GM18517 (cell line): ENCODE measurements around the gene TEX14.

Source experiments
- ATAC-seq: cut with Tn5 transposase; IDR thresholded peaks from one replicate; pipeline ENCODE4 v1.9.1; 2021; ENCODE audit warnings: mild to moderate bottlenecking, moderate library complexity; ENCODE audit not compliant: unreplicated experiment

The TEX14 gene

GRCh38 chr17:58531661-58532554 is 159.9 kb downstream of the TEX14 start:
- no peak for ATAC-seq

DNA sequence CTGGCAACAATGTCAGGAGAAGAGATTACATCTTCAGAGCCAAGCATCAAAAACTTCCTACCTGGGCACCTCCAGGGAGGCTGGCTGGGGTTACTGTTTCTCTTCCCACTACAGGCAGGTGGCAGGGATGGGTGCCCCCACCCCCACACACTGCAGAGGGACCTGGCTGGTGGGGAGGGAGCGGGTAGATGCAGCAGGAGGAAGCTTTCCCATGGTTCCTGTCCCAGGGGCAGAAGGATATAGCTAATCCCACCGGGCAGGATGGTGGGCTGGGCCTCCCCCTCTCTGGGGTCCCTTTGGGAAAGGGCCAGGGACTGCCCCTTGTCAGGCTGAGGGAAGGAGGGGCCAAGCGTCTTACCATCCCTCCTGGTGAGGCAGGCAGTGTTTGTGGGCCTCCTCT is 160.7 kb downstream of the TEX14 start:
- no peak for ATAC-seq

- ATAC-seq, result no peak
These were observed 161.2 kb downstream of the TEX14 start for GRCh38 chr17:58530655-58531054.

DNA sequence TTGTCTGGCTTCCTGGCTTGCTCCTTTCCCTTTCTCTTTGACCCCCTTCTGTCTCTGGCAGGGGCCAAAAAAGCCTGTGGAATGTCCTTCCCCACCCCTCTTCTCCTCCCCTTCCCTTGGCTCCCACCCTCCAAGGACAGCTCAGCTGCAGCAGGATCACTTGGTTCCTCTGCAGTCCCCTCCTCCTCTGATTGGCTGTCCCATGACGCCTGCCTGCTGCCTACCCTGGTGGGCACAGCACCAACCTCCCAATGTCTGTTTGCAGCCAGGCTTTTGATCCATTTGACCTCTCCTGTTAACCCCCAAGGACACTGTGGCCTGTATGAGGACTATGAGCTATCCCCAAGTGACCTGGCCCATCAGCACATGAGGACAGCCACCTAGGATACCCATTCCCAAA is 162.6 kb downstream of the TEX14 start:
- ATAC-seq, result no peak

DNA sequence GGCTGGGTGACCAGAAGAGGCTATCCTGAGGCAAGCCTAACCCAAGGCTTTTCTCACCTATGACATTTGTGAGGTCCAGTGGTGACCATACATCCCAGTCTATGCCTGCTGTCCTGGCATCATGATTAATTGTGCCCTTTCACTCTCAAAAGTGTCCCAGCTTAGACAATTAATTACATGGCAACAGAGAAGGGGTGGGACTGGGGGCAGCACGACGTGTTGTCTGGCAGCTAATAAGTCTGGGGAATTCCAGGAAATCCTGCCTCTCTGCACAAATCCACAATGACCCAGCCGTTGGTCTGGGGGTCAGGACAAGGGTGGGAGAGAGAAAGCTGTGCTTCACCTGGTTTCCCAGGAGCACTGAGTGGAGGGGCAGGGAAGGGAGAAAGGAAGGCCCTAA is 163.4 kb downstream of the TEX14 start:
- no peak for ATAC-seq

GRCh38 chr17:58527949-58528348 is 163.9 kb downstream of the TEX14 start:
- ATAC-seq, result no peak

DNA sequence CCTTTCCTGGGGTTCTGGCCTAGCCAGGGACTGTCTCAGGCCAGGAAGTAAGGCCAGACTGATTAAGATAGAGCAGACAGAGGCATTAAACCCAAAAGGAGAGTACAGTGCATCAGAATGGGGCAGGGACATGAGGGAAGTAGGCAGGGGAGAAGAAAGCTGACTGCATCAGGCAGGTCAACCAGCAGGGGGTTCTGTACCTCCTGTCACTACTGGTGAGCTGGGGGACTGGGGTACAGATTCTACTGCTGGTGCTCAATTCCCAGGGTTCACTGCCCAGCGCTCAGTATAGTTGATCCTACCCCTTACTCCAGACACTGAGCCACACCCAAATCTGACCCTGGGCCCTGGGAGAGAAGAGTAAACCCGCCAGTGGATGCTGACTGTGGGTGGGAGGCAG is 164.5 kb downstream of the TEX14 start:
- ATAC-seq, result no peak

DNA sequence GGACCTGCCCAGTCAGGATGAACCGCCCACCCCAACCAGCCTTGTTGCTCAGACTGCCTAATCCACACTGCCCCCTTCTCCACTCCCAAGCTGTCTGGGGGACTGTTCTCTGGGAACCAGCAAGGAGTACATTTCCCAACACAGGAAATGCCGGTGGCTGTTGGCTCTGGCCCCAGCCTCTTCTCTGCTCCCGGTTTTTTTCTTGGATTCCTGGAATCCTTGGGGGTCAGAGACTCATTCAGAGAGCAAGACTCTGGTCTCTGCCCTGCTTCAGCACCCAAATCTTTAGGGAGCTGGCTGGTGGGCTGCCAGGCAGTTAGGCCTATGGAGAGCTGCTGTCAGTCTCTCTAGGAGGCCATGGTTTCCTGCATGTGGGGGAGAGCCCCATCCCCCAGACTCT is 166.6 kb downstream of the TEX14 start:
- ATAC-seq, result no peak

DNA sequence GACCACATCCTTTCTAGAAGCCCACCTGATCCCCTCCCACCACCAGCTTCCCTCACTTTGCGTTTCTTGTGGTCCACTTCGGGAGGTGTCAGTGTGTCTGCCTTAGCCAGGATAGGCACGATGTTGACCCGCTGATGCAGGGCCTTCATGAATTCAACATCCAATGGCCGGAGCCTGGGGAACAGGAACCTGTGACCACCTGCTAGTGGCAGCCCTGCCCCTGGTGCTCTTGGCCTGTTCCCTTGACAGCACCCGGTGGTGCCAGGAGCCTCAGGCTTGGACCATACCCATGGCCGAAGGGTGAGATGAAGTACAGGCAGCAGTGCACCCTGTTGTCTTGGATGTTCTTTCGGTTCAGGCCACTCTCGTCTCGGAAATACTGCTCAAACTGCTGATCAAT is 170.2 kb downstream of the TEX14 start:
- no peak for ATAC-seq

GRCh38 chr17:58520843-58521430 is 170.9 kb downstream of the TEX14 start:
- ATAC-seq, result no peak

GRCh38 chr17:58517928-58518609 is 173.8 kb downstream of the TEX14 start:
- peak; percentile 82 for ATAC-seq

DNA sequence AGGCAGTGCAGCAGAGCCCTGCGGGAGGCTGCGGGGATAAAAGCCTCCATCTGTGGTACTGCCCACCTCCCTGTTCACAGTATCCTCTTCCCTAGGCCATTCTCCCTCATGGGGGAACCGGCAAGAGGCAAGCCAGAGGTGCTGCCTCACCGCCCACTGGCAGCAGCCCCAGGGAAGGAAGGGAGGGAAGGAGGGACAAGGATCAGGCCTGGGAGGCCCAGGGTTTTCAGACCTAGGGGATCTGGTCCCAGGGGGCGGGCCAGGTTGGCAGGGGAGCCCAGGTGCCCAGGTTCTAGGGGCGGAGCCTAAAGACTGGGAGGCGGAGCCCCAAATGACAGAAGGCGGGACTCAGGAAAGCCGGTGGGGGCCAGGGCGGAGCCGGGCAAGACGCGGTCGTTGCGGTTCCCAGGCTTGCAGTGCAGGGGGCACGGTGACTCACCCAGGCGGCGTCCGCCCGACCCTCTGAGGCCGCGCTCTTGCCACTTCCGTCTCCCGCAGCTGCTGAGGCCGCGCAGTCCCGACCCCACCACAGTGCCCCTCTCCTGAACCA is 174.4 kb downstream of the TEX14 start:
- no peak for ATAC-seq

DNA sequence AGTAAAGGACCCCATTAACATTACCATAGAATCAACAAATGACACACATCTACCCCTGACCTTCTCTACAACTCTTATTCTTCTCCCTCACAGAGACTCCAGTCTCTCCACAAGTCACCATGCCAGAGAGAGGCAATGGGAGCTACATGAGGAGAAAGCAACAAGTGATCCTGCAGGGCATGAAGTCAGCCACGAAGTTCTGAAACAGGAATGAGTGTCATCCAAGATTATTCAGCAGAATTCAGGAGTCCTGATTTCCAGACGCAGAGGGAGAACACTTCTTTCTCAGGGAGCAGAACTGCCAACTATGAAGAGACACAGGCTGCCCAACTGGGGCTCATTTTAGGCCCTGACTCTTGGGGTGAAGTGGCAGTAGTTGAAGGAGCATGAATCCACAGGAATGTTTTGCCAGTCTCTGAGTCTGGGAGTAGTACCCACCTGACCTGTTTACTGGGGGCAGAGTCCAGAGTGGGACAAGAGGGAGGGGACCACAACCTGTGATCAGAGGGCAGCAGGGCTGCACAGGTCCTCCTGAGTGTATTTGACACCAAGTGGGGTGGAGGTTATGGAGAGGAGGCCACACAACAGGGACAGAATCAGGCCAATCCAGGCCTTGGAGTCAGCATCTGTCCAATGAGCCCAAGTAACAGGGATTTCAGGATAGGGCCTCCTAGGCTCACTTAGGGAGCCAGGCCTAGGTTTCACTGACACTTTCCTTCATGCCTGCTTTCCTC is 175.0 kb downstream of the TEX14 start:
- no peak for ATAC-seq

DNA sequence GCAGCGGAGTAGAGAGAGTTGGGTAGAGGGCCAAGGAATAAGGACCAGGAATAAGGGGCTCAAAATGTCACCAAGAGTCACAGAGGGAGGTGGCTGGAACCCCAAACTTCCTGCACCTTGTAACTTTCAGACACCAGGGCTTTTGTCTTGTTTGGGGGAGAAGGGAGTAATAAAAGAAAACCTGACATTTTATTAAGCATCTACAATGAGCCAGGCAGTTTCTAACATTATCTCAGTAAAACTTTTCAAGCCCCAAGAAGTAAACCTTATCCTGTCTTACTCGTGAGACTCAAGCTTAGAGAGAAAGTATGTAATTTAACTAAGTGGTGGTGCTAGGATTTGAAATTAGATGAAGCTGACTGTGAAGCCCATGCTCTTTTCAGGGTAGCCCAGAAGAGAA is 176.6 kb downstream of the TEX14 start:
- ATAC-seq, result no peak

- no peak for ATAC-seq
These were observed 177.1 kb downstream of the TEX14 start for GRCh38 chr17:58514770-58515157.

DNA sequence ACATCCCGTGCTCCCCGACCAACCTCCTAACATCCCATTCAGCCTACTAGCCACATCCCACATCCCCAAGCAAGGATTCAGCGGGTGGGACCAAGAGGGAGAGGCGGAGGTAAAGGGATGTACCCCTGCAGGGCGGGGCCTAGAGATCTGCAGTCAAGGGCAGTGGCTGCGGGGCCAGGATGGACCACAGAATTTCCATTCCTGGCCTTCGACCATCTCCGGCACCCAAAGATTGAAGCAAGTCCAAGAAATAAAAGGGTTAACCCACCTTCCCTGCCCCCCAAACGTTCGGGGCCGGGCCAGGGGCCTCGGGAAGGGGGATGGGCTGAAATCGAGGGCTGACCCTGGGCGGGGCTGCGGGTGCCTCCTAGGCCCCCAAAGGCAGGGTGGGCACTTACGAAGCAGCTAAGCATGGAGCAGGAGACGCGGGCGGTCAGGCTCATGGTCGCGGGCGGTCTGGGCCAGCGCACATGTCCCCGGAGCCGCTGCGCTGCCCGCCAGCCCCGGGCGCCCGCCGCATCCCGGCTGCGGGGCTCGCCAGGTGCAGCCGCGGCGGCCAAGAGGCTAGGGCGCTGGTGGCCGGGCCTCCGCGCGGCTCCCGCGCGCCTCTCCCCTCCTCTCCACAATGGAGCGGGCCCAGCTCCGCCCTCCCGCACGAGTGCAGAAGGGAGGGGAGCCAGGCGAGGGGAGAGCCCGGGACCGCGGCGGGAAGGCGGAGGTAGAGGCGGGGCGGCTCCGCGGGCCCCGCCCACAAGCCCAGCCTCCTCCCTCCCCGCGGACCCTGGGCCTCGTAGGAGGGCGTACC is 177.7 kb downstream of the TEX14 start, which contains the start of gene MTMR4:
Gene MTMR4, minus strand, starts transcription at position 674 of the 805 bp plus-strand sequence. Its CDS starts 231 bp downstream, at position 443.
- no peak for ATAC-seq

- ATAC-seq, result no peak
These were observed 178.4 kb downstream of the TEX14 start for GRCh38 chr17:58513267-58513964.

- ATAC-seq, result no peak
These were observed 181.8 kb downstream of the TEX14 start for GRCh38 chr17:58510075-58510474.

GRCh38 chr17:58508341-58509067 is 183.3 kb downstream of the TEX14 start:
- no peak for ATAC-seq
